Activated T-helper 17 cell treated with anti-CD3 and anti-CD28 coated beads, Interleukin-2, amount 50 U/mL, for 72 hours (primary cell): ENCODE data around the gene ABCA8. TPM values are rescaled to one million over a fixed set of nuclear protein-coding genes. Genes with fewer than 3 reads are reported as not detected.
"Not testable (repeated sequence)": the region's sequence is repeated elsewhere in the genome, so short reads cannot be mapped to it uniquely, and the experiment has no call there.

Experiments
- ATAC-seq: fragments of 150-1000 bp; cut with Tn5 transposase; replicated peaks from 2 replicates; pipeline ENCODE4 v1.10.0; 2021; ENCODE audit warnings: mild to moderate bottlenecking, moderate library complexity
- H3K27ac Mint-ChIP-seq: one replicate; pipeline ENCODE4 v1.8.0; 2022; ENCODE audit warnings: mixed read lengths
- H3K27me3 Mint-ChIP-seq: one replicate; pipeline ENCODE4 v1.8.0; 2022; ENCODE audit warnings: mixed read lengths
- H3K36me3 Mint-ChIP-seq: one replicate; pipeline ENCODE4 v1.8.0; 2022; ENCODE audit warnings: low read depth, mild to moderate bottlenecking, mixed read lengths
- H3K4me1 Mint-ChIP-seq: one replicate; pipeline ENCODE4 v1.8.0; 2022; ENCODE audit warnings: mixed read lengths
- H3K4me3 Mint-ChIP-seq: one replicate; pipeline ENCODE4 v1.8.0; 2022; ENCODE audit warnings: mild to moderate bottlenecking, mixed read lengths
- H3K9me3 Mint-ChIP-seq: one replicate; pipeline ENCODE4 v1.8.0; 2022; ENCODE audit warnings: mixed read lengths
- total RNA-seq, 2 donors: library from RNA; stranded (reverse); gene quantifications; one replicate each; pipeline ENCODE4 v1.2.3, GENCODE V29; 2022

Gene ABCA8
- total RNA-seq, 2 donors from 2014 or later = not detected

- ATAC-seq = no peak
- H3K36me3 Mint-ChIP-seq = no peaks in the 10 kb centered on the region
- H3K4me1 Mint-ChIP-seq = no peaks in the 10 kb centered on the region
- no peak overlapping the region for H3K27ac Mint-ChIP-seq
- no peaks in the 10 kb centered on the region for H3K9me3 Mint-ChIP-seq
- H3K27me3 Mint-ChIP-seq = peaks cover 19% of the 10 kb centered on the region
- no peak overlapping the region for H3K4me3 Mint-ChIP-seq
Measured at GRCh38 chr17:68954146-68954896, 871 bp downstream of the ABCA8 start.

- Mint-ChIP-seq H3K27ac (no peak overlapping the region), H3K36me3 (no peaks in the 10 kb centered on the region), H3K4me1 (no peaks in the 10 kb centered on the region), H3K27me3 (peaks cover 19% of the 10 kb centered on the region), H3K9me3 (no peaks in the 10 kb centered on the region), H3K4me3 (no peak overlapping the region)
- no peak for ATAC-seq
Measured at GRCh38 chr17:68953340-68953997, 1.7 kb downstream of the ABCA8 start.

- H3K9me3 Mint-ChIP-seq = no peaks in the 10 kb centered on the region
Measured at GRCh38 chr17:68950725-68951124, 4.5 kb downstream of the ABCA8 start.

GRCh38 chr17:68947868-68948267 lies 7.3 kb downstream of the ABCA8 start:
- not testable (repeated sequence) for H3K4me3 Mint-ChIP-seq, H3K27ac Mint-ChIP-seq, H3K9me3 Mint-ChIP-seq, H3K36me3 Mint-ChIP-seq, H3K27me3 Mint-ChIP-seq, H3K4me1 Mint-ChIP-seq, ATAC-seq

More at GRCh38 chr17:68950725-68951124, 4.5 kb downstream of the ABCA8 start:
- Mint-ChIP-seq H3K4me3 (no peak overlapping the region), H3K36me3 (no peaks in the 10 kb centered on the region), H3K27ac (no peak overlapping the region), H3K4me1 (no peaks in the 10 kb centered on the region), H3K27me3 (peaks cover 15% of the 10 kb centered on the region)
- no peak for ATAC-seq

GRCh38 chr17:68944435-68945035 lies 10.7 kb downstream of the ABCA8 start:
- no peaks in the 10 kb centered on the region for H3K9me3 Mint-ChIP-seq
- no peak for ATAC-seq
- no peak overlapping the region for H3K27ac Mint-ChIP-seq
- no peaks in the 10 kb centered on the region for H3K27me3 Mint-ChIP-seq
- no peaks in the 10 kb centered on the region for H3K4me1 Mint-ChIP-seq
- H3K4me3 Mint-ChIP-seq = no peak overlapping the region
- H3K36me3 Mint-ChIP-seq = no peaks in the 10 kb centered on the region

GRCh38 chr17:68943812-68944182 lies 11.4 kb downstream of the ABCA8 start:
- not testable (repeated sequence) for H3K36me3 Mint-ChIP-seq, H3K4me3 Mint-ChIP-seq, H3K27me3 Mint-ChIP-seq, ATAC-seq, H3K27ac Mint-ChIP-seq, H3K4me1 Mint-ChIP-seq, H3K9me3 Mint-ChIP-seq

GRCh38 chr17:68943123-68943811 lies 11.9 kb downstream of the ABCA8 start:
- no peak for ATAC-seq
- Mint-ChIP-seq H3K36me3 (no peaks in the 10 kb centered on the region), H3K27ac (no peak overlapping the region), H3K4me1 (no peaks in the 10 kb centered on the region), H3K9me3 (no peaks in the 10 kb centered on the region), H3K4me3 (no peak overlapping the region), H3K27me3 (no peaks in the 10 kb centered on the region)

- H3K4me3 Mint-ChIP-seq = no peak overlapping the region
- H3K36me3 Mint-ChIP-seq = no peaks in the 10 kb centered on the region
- ATAC-seq = no peak
- H3K4me1 Mint-ChIP-seq = no peaks in the 10 kb centered on the region
- no peaks in the 10 kb centered on the region for H3K9me3 Mint-ChIP-seq
- H3K27me3 Mint-ChIP-seq = no peaks in the 10 kb centered on the region
- H3K27ac Mint-ChIP-seq = no peak overlapping the region
Measured at GRCh38 chr17:68942389-68942788, 12.8 kb downstream of the ABCA8 start.

GRCh38 chr17:68941761-68942160 lies 13.4 kb downstream of the ABCA8 start:
- peaks cover 3% of the 10 kb centered on the region for H3K27me3 Mint-ChIP-seq
- no peaks in the 10 kb centered on the region for H3K36me3 Mint-ChIP-seq
- H3K4me1 Mint-ChIP-seq = no peaks in the 10 kb centered on the region
- H3K4me3 Mint-ChIP-seq = no peak overlapping the region
- no peak overlapping the region for H3K27ac Mint-ChIP-seq
- ATAC-seq = no peak
- no peaks in the 10 kb centered on the region for H3K9me3 Mint-ChIP-seq

- H3K27ac Mint-ChIP-seq = no peak overlapping the region
- ATAC-seq = no peak
- no peaks in the 10 kb centered on the region for H3K36me3 Mint-ChIP-seq
- no peak overlapping the region for H3K4me3 Mint-ChIP-seq
- H3K27me3 Mint-ChIP-seq = peaks cover 4% of the 10 kb centered on the region
- H3K9me3 Mint-ChIP-seq = no peaks in the 10 kb centered on the region
- H3K4me1 Mint-ChIP-seq = no peaks in the 10 kb centered on the region
Measured at GRCh38 chr17:68939195-68939594, 16.0 kb downstream of the ABCA8 start.

GRCh38 chr17:68937890-68938514 lies 17.2 kb downstream of the ABCA8 start:
- H3K27ac Mint-ChIP-seq = no peak overlapping the region
- H3K27me3 Mint-ChIP-seq = peaks cover 4% of the 10 kb centered on the region
- no peaks in the 10 kb centered on the region for H3K36me3 Mint-ChIP-seq
- no peaks in the 10 kb centered on the region for H3K9me3 Mint-ChIP-seq
- no peak for ATAC-seq
- H3K4me1 Mint-ChIP-seq = no peaks in the 10 kb centered on the region
- H3K4me3 Mint-ChIP-seq = no peak overlapping the region

GRCh38 chr17:68927516-68927915 lies 27.7 kb downstream of the ABCA8 start:
- Mint-ChIP-seq H3K27ac (no peak overlapping the region), H3K4me3 (no peak overlapping the region), H3K9me3 (no peaks in the 10 kb centered on the region), H3K4me1 (no peaks in the 10 kb centered on the region), H3K36me3 (no peaks in the 10 kb centered on the region), H3K27me3 (peaks cover 7% of the 10 kb centered on the region)
- no peak for ATAC-seq

GRCh38 chr17:68924793-68925720 lies 30.1 kb downstream of the ABCA8 start:
- ATAC-seq = no peak
- Mint-ChIP-seq H3K36me3 (no peaks in the 10 kb centered on the region), H3K9me3 (no peaks in the 10 kb centered on the region)

More at GRCh38 chr17:68924793-68925720, 30.1 kb downstream of the ABCA8 start:
- Mint-ChIP-seq H3K4me1 (no peaks in the 10 kb centered on the region), H3K4me3 (no peak overlapping the region), H3K27ac (no peak overlapping the region), H3K27me3 (peaks cover 3% of the 10 kb centered on the region)
